Large intestine (tissue), 3 donors: Measurements from ENCODE around the gene MUL1. TPM values are rescaled to one million over a fixed set of nuclear protein-coding genes. Genes with fewer than 3 reads are reported as not detected.
A peak's percentile ranks its signal among the peaks of the same experiment; 100 is the strongest.
"Not testable (repeated sequence)": the region's sequence is repeated elsewhere in the genome, so short reads cannot be mapped to it uniquely, and the experiment has no call there.

ENCODE experiments used
- DNase-seq, 2 donors: peaks; one replicate each; pipeline versions ENCODE4 v3.0.0 to v3.0.0-alpha.2; 2013
- H3K27ac ChIP-seq: one replicate; pipeline ENCODE4 v1.5.1; 2013; ENCODE audit warnings: low read length
- H3K27me3 ChIP-seq: 2 replicates; pipeline ENCODE4 v1.6.1; 2013; ENCODE audit warnings: low read length; ENCODE audit not compliant: control insufficient read depth, insufficient read depth
- H3K36me3 ChIP-seq: 2 replicates; pipeline ENCODE4 v1.6.1; 2013; ENCODE audit warnings: low read length; ENCODE audit not compliant: control insufficient read depth, insufficient read depth
- H3K4me1 ChIP-seq: one replicate; pipeline ENCODE4 v1.6.1; 2013; ENCODE audit warnings: low read length; ENCODE audit not compliant: control insufficient read depth, insufficient read depth
- H3K4me3 ChIP-seq: one replicate; pipeline ENCODE4 v1.5.1; 2013; ENCODE audit warnings: low read length
- H3K9me3 ChIP-seq: one replicate; pipeline ENCODE4 v1.6.1; 2013; ENCODE audit warnings: mild to moderate bottlenecking, low read depth, low read length, moderate library complexity; ENCODE audit not compliant: control insufficient read depth
- WGBS: methylation state at CpG from one replicate; pipeline ENCODE4 v1.1.5; 2013; ENCODE audit warnings: low lambda C conversion rate; ENCODE audit not compliant: insufficient coverage; 5-methylcytosine and 5-hydroxymethylcytosine counted together
- polyA plus RNA-seq: library from polyadenylated mRNA; unstranded; fragments of 120-200 nt; gene quantifications from one replicate; pipeline ENCODE4 v1.2.1, GENCODE V29; 2013

The MUL1 gene
- polyA plus RNA-seq, 1 donor: 22.9 TPM

DNA sequence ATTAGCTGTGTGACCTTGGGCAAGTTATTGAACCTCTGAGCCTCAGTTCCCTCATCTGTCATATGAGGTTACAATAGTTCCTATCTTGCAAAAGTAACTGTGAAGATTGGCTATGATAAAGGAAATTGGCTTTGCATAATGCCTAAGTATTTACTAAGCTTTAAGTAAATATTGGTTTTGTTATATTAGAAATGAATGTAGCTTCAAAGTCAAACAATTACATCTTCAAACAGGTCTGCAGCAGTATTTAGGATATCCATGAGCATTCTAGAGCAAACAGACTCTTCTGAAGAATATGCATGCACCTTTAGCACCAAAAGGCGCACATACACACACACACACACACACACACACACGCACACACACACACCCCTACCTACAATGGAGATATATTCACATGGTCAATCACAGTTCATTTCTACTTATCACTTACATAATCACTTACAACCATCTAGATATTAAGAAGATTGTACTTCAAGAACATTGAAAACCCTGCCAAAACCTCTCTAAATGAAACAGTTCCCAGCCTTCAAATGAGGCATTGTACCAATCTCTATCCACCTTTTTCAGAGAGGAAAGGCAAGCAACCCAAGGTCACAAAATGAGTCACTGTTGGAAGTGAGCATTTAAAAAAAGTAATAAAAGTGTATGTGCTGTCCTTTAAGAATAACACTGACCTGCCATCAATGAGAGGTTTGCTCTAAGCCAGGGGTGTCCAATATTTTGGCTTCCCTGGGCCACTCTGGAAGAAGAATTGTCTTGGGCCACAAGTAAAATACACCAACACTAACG is 31.0 kb upstream of the MUL1 start:
- Histone ChIP-seq H3K27me3 (peaks cover 33% of the 10 kb centered on the region), H3K27ac (no peak overlapping the region), H3K9me3 (no peaks in the 10 kb centered on the region), H3K4me1 (no peaks in the 10 kb centered on the region), H3K4me3 (no peak overlapping the region), H3K36me3 (no peaks in the 10 kb centered on the region)
- no peak for DNase-seq
- no CpG with 5 or more reads among the region's 3 CpGs for WGBS

- DNase-seq: no peak
- Histone ChIP-seq H3K4me3 (no peak overlapping the region), H3K27ac (no peak overlapping the region), H3K36me3 (no peaks in the 10 kb centered on the region), H3K27me3 (peaks cover 40% of the 10 kb centered on the region), H3K4me1 (no peaks in the 10 kb centered on the region), H3K9me3 (no peaks in the 10 kb centered on the region)
- no CpG with 5 or more reads among the region's 2 CpGs for WGBS
Observed at GRCh38 chr1:20538227-20538626, 30.3 kb upstream of the MUL1 start.

DNA sequence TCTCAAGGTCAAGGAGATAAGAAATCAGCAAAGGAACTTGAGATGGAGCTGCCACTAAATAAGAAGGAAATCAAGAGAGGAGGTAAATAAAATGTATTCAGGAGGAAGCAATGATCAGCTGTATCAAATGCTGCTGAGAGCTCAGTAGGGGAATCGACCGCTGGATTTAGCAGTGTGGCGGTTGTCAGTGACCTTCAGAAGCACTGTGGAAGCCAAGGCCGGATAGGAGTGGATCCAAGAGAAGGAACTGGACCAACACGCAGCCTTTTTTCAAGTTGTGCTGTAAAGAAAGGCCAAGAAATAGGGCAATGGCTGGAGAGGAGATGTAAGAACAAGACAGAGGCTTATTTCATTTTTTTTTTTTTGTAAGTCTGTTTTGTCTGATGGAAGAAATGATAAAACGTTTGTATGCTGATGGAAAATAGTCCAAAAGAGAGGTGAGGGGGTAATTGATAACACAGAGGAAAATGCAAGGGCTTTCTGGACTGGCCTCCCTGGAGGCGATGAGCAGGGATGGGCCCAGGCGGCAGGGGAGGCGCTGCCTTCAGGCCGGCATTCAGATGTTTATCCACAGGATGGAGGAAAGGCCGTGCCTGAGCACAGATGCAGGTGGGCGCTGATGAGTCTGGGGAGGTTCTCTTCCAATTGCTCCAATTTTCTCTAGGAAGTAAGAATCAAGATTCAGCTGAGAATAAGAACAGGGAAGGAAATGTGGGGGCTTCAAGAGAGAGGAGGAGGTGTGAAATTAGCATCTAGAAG is 26.9 kb upstream of the MUL1 start:
- no peaks in the 10 kb centered on the region for H3K36me3 ChIP-seq
- 80% methylated on average over 2 of the region's 12 CpGs for WGBS
- DNase-seq: no peak
- H3K27ac ChIP-seq: no peak overlapping the region
- H3K27me3 ChIP-seq: peaks cover 43% of the 10 kb centered on the region
- no peaks in the 10 kb centered on the region for H3K9me3 ChIP-seq
- no peaks in the 10 kb centered on the region for H3K4me1 ChIP-seq
- no peak overlapping the region for H3K4me3 ChIP-seq

DNA sequence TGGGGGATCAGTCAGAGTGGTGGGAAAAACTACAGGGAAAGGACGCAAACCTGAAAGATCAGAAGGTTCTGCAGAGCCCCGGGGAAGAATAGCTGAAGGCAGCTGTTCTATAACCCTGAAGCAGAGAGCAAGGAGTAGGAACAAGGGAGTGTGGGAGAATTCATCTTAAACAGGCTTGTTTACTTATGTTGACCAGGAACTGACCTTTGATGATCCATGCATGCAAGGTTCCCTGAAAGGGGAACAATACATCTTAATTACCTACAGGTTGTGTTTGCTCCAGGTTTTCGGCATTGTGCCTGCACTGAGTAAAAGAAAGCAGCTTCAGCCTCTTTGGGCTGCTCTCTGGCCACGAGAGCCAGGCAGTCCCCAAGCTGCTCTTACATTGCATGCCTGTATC is 25.7 kb upstream of the MUL1 start:
- H3K27me3 ChIP-seq: peaks cover 44% of the 10 kb centered on the region
- no peaks in the 10 kb centered on the region for H3K4me1 ChIP-seq
- no peak overlapping the region for H3K27ac ChIP-seq
- no peak for DNase-seq
- no peaks in the 10 kb centered on the region for H3K9me3 ChIP-seq
- WGBS: no CpG with 5 or more reads among the region's 4 CpGs
- no peak overlapping the region for H3K4me3 ChIP-seq
- H3K36me3 ChIP-seq: no peaks in the 10 kb centered on the region

DNA sequence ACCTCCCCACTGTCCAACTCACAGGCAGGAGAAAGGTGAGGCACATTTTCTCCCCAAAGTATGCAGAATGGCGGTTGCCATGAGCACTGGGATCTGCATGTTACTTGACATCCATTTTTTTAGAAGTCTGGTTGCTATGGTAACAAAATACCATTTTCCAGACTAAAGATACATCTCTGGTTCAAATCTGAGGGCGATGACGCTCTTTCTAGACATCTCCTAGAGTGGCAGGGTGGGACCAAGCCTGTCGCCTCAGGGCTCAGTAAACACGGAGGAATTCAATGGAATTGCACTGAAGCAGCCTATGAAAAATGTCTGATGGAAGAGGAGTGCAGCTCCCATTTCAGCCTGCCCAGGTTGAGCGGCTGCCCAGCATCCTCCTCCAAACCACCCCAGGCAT is 22.9 kb upstream of the MUL1 start:
- Histone ChIP-seq H3K4me1 (no peaks in the 10 kb centered on the region), H3K27ac (no peak overlapping the region), H3K4me3 (no peak overlapping the region), H3K36me3 (no peaks in the 10 kb centered on the region), H3K27me3 (peaks cover 41% of the 10 kb centered on the region), H3K9me3 (no peaks in the 10 kb centered on the region)
- no peak for DNase-seq
- WGBS: no CpG with 5 or more reads among the region's 6 CpGs

GRCh38 chr1:20530306-20530705 is 22.4 kb upstream of the MUL1 start:
- whole genome bisulfite sequencing: 40% methylated on average over 1 of the region's 8 CpGs
- H3K36me3 ChIP-seq: no peaks in the 10 kb centered on the region
- no peak overlapping the region for H3K4me3 ChIP-seq
- no peak for DNase-seq
- H3K27ac ChIP-seq: no peak overlapping the region
- peaks cover 38% of the 10 kb centered on the region for H3K27me3 ChIP-seq
- H3K9me3 ChIP-seq: no peaks in the 10 kb centered on the region
- no peaks in the 10 kb centered on the region for H3K4me1 ChIP-seq

- Histone ChIP-seq H3K27me3 (peaks cover 27% of the 10 kb centered on the region), H3K4me3 (no peak overlapping the region), H3K4me1 (no peaks in the 10 kb centered on the region), H3K27ac (no peak overlapping the region), H3K36me3 (no peaks in the 10 kb centered on the region), H3K9me3 (no peaks in the 10 kb centered on the region)
- no CpG with 5 or more reads among the region's 7 CpGs for WGBS
- no peak for DNase-seq
Observed at GRCh38 chr1:20528221-20528620, 20.3 kb upstream of the MUL1 start.

DNA sequence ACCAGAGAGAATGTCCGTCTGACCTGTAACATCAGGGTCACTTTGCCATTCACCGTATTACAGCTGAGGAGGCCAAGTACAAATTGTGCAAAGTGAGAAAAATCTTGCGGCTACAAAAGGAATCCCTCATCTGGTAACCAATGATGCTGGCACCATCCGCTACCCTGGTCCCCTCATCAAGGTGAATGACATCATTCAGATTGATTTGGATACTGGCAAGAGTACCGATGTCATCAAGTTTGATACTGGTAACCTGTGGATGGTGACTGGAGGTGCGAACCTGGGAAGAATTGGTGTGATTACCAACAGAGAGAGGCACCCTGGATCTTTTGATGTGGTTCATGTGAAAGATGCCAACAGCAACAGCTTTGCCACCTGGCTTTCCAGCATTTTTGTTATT is 18.3 kb upstream of the MUL1 start:
- no peak overlapping the region for H3K4me3 ChIP-seq
- WGBS: no CpG with 5 or more reads among the region's 6 CpGs
- H3K36me3 ChIP-seq: no peaks in the 10 kb centered on the region
- H3K27ac ChIP-seq: no peak overlapping the region
- H3K4me1 ChIP-seq: no peaks in the 10 kb centered on the region
- H3K27me3 ChIP-seq: peaks cover 23% of the 10 kb centered on the region
- no peaks in the 10 kb centered on the region for H3K9me3 ChIP-seq
- DNase-seq: no peak

GRCh38 chr1:20521960-20522861 is 14.3 kb upstream of the MUL1 start:
- Histone ChIP-seq H3K9me3 (no peaks in the 10 kb centered on the region), H3K36me3 (no peaks in the 10 kb centered on the region), H3K4me3 (no peak overlapping the region), H3K27me3 (peaks cover 6% of the 10 kb centered on the region), H3K27ac (no peak overlapping the region), H3K4me1 (no peaks in the 10 kb centered on the region)
- peak; percentile 45 to 64 for DNase-seq
- WGBS: 0% methylated on average over 2 of the region's 17 CpGs

DNA sequence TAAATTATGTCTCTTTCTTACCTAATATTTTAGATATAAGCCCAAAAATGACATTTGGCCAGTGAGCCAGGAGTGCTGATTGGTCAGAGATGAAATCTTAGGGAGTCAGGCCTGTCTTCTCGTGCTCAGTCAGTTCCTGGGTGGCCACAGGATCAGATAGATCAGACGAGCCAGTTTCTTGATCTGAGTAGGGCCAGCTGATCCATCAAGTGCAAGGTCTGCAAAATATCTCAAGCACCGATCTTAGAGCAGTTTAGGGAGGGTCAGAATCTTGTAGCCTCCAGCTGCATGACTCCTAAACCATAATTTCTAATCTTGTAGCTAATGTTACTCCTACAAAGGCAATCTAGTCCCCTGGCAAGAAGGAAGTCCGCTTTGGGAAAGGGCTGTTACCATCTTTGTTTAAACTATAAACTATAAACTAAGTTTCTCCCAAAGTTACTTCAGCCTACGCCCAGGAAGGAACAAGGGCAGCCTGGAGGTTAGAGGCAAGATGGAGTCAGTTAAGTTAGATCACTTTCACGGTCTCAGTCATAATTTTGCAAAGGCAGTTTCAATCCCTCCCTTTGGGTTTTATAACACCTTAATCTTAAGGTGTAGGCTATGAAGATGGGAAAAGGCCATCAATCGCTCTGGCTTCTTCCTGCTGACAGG is 11.8 kb upstream of the MUL1 start:
- not testable (repeated sequence) for DNase-seq, H3K27me3 ChIP-seq, H3K4me1 ChIP-seq, H3K36me3 ChIP-seq, H3K4me3 ChIP-seq, H3K9me3 ChIP-seq, H3K27ac ChIP-seq
- no CpG with 5 or more reads among the region's 7 CpGs for WGBS
